Measurements from ENCODE around the gene PIM2. TPM values are rescaled to one million over a fixed set of nuclear protein-coding genes. Genes with fewer than 3 reads are reported as not detected.

The PIM2 gene
- total and polyA plus RNA-seq, 9 of the 15 experiments (the other 6 are each of a cell fraction or from before 2014, with no cell fraction given) = 67.6 to 191 (median 108) TPM

- TF ChIP-seq ELK1 (CRISPR knock-in tag; IDR thresholded peaks at IDR 0.05) = no peak
- TF ChIP-seq CXXC5 (CRISPR knock-in tag; IDR thresholded peaks at IDR 0.05) = peak; percentile 83
- no peak for TF ChIP-seq PYGO2 (tag; IDR thresholded peaks at IDR 0.05)
- 0 out of 2 replicates have a peak, but pooled peaks have one; percentile 21 for TF ChIP-seq HIVEP1 (CRISPR knock-in tag; IDR thresholded peaks at IDR 0.05)
- TF ChIP-seq FOXP1 (CRISPR knock-in tag; IDR thresholded peaks at IDR 0.05) = peak; percentile 51; the same call in 1 of the 2 replicates
- TF ChIP-seq CAMTA2 (CRISPR knock-in tag; conservative IDR thresholded peaks at IDR 0.05) = no peak
- TF ChIP-seq ID3 (CRISPR knock-in tag; IDR thresholded peaks at IDR 0.05) = no peak
- peak; percentile 96 for TF ChIP-seq ID3 (tag; IDR thresholded peaks at IDR 0.05)
- no peak for TF ChIP-seq CBX2 (IDR thresholded peaks at IDR 0.05; ENCODE audit: insufficient read depth, low read length, poor library complexity, severe bottlenecking)
- peak; percentile 25; the same call in 1 of the 2 replicates for TF ChIP-seq FOSL1 (tag; conservative IDR thresholded peaks at IDR 0.05)
- TF ChIP-seq KLF13 (tag; IDR thresholded peaks at IDR 0.05; ENCODE audit: borderline replicate concordance, low read depth) = peak; percentile 52; the same call in 1 of the 2 replicates
- peak; percentile 91 for TF ChIP-seq ZBTB7A (IDR thresholded peaks at IDR 0.05; ENCODE audit: borderline replicate concordance, control insufficient read depth, low read depth, low read length)
- TF ChIP-seq NFE2 (IDR thresholded peaks at IDR 0.05; ENCODE audit: low read depth) = peak; percentile 71
- TF ChIP-seq MAZ (CRISPR knock-in tag; conservative IDR thresholded peaks at IDR 0.05 in 1 of 2, IDR thresholded peaks at IDR 0.05 in 1 of 2) = peak; percentile 75 to 86; a peak in 3 of 4 replicates
- TF ChIP-seq EP400 (IDR thresholded peaks at IDR 0.05) = peak; percentile 59; the same call in 1 of the 2 replicates
- TF ChIP-seq ZNF589 (CRISPR knock-in tag; IDR thresholded peaks at IDR 0.05; ENCODE audit: low read depth) = peak; percentile 85; the same call in 1 of the 2 replicates
- no peak for TF ChIP-seq ZNF764 (CRISPR knock-in tag; IDR thresholded peaks at IDR 0.05; ENCODE audit: low read depth)
- no peak for TF ChIP-seq BCOR (IDR thresholded peaks at IDR 0.05)
- TF ChIP-seq KAT8 (IDR thresholded peaks at IDR 0.05; ENCODE audit: low read depth) = no peak
These were observed 18.5 kb upstream of the PIM2 start (continued) for GRCh38 chrX:48937054-48937907.

Data from K562 (cell line).